Measurements from ENCODE around the gene USP49.

DNA sequence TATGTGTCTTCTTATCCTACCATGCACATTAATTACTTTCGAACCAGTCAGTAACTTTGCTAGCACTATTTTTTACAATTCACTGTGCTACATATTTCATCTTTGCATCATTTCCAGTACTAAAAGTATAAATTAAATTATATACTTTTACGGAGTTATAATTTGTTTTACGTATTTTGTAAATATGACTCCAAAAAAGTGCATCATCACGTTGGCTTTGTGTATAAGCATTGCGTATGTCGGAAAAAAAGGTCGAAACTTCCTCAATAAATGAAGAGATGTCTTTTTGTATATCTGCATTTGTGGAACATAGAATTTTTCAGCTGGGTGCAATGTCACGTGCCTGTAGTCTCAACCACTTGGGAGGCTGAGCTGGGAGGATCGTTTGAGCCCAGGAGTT is 52.0 kb downstream of the USP49 start:
- TF ChIP-seq, protein P1, sequence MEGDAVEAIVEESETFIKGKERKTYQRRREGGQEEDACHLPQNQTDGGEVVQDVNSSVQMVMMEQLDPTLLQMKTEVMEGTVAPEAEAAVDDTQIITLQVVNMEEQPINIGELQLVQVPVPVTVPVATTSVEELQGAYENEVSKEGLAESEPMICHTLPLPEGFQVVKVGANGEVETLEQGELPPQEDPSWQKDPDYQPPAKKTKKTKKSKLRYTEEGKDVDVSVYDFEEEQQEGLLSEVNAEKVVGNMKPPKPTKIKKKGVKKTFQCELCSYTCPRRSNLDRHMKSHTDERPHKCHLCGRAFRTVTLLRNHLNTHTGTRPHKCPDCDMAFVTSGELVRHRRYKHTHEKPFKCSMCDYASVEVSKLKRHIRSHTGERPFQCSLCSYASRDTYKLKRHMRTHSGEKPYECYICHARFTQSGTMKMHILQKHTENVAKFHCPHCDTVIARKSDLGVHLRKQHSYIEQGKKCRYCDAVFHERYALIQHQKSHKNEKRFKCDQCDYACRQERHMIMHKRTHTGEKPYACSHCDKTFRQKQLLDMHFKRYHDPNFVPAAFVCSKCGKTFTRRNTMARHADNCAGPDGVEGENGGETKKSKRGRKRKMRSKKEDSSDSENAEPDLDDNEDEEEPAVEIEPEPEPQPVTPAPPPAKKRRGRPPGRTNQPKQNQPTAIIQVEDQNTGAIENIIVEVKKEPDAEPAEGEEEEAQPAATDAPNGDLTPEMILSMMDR (IDR thresholded peaks at IDR 0.05 in 2 of 3, conservative IDR thresholded peaks at IDR 0.05 in 1 of 3; ENCODE audit: borderline replicate concordance in 1 of 3, insufficient read depth in 1 of 3, low read depth in 2 of 3, low read length in 2 of 3) = no peak
- no peak for TF ChIP-seq RAD21 (IDR thresholded peaks at IDR 0.05; ENCODE audit: low read depth)
- TF ChIP-seq, protein P2, sequence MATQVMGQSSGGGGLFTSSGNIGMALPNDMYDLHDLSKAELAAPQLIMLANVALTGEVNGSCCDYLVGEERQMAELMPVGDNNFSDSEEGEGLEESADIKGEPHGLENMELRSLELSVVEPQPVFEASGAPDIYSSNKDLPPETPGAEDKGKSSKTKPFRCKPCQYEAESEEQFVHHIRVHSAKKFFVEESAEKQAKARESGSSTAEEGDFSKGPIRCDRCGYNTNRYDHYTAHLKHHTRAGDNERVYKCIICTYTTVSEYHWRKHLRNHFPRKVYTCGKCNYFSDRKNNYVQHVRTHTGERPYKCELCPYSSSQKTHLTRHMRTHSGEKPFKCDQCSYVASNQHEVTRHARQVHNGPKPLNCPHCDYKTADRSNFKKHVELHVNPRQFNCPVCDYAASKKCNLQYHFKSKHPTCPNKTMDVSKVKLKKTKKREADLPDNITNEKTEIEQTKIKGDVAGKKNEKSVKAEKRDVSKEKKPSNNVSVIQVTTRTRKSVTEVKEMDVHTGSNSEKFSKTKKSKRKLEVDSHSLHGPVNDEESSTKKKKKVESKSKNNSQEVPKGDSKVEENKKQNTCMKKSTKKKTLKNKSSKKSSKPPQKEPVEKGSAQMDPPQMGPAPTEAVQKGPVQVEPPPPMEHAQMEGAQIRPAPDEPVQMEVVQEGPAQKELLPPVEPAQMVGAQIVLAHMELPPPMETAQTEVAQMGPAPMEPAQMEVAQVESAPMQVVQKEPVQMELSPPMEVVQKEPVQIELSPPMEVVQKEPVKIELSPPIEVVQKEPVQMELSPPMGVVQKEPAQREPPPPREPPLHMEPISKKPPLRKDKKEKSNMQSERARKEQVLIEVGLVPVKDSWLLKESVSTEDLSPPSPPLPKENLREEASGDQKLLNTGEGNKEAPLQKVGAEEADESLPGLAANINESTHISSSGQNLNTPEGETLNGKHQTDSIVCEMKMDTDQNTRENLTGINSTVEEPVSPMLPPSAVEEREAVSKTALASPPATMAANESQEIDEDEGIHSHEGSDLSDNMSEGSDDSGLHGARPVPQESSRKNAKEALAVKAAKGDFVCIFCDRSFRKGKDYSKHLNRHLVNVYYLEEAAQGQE (IDR thresholded peaks at IDR 0.05; ENCODE audit: low read depth) = no peak
- TF ChIP-seq EZH2 (IDR thresholded peaks at IDR 0.05) = no peak
- TF ChIP-seq SRF (IDR thresholded peaks at IDR 0.05; ENCODE audit: low read depth) = no peak
- TF ChIP-seq JUND (IDR thresholded peaks at IDR 0.05) = no peak
- TF ChIP-seq, protein P3, sequence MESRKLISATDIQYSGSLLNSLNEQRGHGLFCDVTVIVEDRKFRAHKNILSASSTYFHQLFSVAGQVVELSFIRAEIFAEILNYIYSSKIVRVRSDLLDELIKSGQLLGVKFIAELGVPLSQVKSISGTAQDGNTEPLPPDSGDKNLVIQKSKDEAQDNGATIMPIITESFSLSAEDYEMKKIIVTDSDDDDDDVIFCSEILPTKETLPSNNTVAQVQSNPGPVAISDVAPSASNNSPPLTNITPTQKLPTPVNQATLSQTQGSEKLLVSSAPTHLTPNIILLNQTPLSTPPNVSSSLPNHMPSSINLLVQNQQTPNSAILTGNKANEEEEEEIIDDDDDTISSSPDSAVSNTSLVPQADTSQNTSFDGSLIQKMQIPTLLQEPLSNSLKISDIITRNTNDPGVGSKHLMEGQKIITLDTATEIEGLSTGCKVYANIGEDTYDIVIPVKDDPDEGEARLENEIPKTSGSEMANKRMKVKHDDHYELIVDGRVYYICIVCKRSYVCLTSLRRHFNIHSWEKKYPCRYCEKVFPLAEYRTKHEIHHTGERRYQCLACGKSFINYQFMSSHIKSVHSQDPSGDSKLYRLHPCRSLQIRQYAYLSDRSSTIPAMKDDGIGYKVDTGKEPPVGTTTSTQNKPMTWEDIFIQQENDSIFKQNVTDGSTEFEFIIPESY (IDR thresholded peaks at IDR 0.05; ENCODE audit: extremely low read depth, insufficient replicate concordance, low read length) = no peak
- no peak for TF ChIP-seq YY1 (IDR thresholded peaks at IDR 0.05; ENCODE audit: extremely low read depth, insufficient replicate concordance, low read depth, low read length)
- no peak for TF ChIP-seq ZFX (IDR thresholded peaks at IDR 0.05)
- no peak for TF ChIP-seq FOSL1 (IDR thresholded peaks at IDR 0.05; ENCODE audit: low read depth)

All from HCT116 (cell line).